Hematopoietic multipotent progenitor cell treated with erythropoietin and hydrocortisone succinate and interleukin-3 and kit ligand, for 15 days (in vitro differentiated cells): Measurements from ENCODE around the gene TSSK6.

ENCODE experiments used
- DNase-seq: peaks from one replicate; pipeline ENCODE4 v3.0.0-alpha.2; 2015; ENCODE audit warnings: low spot score

The TSSK6 gene

DNA sequence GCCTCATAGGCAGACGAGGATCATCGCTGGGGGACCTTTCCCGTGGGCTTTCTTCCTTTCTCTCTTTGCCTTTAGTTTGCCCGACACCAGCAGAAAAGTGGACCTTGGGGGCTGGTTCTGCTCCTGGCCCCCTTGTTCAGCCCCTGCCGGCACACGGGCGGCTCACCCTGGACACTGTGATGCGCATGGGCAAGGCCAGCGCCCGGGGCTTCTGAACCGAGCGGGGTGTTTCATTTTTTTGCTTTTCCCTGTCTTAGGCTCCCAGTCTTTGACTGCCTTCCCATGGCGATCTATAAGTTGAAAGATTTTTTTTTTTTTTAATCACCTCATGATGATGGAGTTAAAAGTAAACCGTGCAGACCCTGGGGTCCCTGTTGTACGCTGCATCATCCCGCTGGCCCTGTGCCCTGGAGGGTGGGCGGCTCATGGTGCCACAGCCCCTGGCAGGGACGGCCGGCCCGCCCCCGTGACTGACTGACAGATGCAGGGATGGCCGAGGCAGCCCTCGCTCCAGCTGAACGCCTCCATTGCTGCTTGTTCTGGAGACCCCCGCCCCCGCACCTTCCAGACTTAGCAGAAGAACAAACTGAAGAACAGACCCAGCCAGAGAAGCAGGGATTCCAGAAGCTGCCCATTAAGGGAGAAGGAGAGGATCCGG is 9.6 kb downstream of the TSSK6 start:
- no peak for DNase-seq

DNA sequence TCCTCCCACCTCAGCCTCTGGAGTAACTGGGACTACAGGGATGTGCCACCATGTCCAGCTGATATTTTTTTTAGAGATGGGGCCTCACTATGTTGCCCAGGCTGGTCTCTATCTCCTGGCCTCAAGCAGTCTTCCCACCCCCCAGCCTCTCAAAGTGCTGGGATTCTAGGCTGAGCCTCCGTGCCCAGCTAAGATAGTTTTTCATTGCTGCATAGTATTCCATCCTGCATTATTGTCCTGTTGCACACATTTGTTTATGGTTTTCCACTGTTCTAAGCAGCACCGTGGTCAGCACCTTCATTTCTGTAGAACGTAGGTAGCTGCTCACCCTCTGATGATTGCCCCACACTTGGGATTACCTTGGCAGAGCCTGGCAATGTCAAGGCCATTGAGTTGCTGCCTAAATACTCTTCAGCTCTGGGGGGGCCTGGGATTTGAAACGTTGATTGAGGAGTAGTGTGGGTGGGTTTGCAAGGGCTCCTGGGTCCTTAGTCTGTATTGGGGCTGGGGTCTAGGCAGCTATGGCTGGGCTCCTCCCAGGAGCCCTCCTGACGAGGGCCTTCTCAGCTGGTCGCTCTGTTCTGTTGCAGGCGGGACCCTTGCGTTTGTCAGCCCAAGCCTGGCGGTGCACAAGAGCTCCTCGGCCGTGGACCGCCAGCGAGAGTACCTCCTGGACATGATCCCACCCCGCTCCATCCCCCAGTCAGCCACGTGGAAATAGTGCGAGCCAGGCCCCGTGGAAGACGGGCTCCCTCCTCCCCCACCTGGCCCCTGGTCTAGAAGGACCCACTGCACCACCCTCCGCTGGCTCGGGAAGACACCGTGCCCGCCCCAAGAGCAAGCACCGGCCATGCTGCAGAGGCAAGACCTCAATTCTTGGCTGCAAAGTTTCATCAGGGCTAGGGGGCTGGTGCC is 10.3 kb downstream of the TSSK6 start:
- DNase-seq, result no peak

DNA sequence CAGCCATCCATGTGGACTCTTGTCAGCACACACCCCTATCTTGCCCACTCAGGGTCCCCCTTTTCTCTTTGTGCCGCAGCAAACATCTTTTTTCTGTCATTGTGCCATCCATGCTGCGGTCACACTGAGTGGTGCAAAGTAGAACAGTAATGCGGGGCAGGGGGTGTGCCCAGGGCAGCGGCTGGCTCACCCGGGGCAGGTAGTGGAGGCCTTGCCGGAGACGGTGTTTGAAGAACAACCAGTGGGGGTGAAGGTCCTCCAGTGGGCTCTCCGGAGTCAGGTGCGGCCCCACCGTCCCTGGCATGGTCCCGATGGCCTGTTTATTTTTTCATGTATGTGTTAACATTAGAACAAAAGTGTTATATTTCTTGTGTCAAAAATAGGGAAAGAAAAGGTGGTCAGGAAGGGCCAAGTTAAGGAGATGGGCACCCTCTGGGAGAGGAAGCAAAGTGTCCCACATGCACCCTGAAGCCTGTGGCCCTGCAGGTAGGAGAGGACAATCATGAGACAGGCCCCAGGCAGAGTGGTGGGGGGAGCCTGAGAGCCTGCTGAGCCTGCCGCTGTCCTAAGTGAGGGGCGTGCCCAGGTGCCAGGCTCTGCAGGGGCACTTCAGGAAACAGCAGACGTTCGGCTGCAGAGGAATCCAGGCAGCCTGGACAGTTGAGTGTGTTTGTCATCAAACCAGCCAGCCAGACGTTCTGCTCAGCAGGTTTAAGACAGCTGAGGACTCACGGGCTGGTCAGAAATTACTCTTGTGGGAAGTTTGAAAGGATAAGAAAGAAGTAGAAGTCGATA is 12.3 kb downstream of the TSSK6 start:
- DNase-seq, result no peak

DNA sequence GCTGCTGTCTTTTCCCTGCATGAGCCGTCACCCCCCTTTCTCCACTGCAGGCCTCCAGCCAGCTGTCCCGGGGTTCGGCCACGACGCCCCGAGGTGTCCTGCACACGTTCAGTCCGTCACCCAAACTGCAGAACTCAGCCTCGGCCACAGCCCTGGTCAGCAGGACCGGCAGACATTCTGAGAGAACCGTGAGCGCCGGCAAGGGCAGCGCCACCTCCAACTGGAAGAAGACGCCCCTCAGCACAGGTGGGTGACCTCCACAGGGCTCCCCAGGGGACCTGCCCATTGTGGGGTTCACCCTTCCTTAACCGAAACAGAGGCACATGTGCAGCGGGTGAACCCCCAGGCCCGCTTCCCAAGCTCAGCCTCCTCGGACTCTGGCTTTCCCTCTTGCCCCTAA is 13.1 kb downstream of the TSSK6 start:
- DNase-seq, result no peak

DNA sequence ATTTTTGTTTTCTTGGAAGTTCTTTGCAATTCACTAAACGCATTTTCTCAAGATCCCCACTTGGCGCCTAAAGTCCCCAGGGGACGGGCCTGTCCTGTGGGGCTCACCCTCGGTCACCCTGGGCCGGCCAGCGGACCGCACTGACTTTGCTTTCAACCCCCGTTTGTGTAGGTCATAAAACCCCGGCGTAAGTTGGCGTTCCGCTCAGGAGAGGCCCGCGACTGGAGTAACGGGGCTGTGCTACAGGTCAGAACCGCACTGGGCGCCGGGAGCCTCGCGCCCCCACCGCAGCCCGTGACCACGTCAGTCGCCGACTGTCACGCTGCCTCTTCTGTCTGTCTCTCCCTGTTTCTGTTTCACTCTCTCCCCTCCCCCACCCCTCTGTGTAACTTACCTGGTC is 13.6 kb downstream of the TSSK6 start:
- DNase-seq, result no peak

DNA sequence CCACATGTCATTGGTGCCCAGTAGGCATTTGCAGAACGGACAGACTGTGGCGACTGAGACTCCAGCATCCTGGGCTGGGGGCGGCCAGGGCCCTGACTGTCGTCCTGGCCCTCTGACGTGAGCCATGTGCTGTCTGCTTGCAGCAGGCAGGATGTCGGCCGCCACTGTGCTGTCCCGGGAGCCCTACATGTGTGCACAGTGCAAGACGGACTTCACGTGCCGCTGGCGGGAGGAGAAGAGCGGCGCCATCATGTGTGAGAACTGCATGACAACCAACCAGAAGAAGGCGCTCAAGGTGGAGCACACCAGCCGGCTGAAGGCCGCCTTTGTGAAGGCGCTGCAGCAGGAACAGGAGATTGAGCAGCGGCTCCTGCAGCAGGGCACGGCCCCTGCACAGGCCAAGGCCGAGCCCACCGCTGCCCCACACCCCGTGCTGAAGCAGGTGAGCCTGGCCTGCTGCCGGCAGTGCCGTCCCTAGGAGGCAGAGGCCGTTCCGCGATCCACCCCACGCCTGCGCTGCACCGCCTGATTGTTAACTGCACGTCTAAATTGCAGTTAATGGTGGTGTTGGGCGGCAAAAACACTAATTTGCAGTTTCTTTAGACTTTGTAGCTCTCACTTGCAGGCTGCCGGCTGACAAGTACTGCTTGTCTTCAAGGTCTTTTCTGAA is 14.2 kb downstream of the TSSK6 start:
- no peak for DNase-seq

DNA sequence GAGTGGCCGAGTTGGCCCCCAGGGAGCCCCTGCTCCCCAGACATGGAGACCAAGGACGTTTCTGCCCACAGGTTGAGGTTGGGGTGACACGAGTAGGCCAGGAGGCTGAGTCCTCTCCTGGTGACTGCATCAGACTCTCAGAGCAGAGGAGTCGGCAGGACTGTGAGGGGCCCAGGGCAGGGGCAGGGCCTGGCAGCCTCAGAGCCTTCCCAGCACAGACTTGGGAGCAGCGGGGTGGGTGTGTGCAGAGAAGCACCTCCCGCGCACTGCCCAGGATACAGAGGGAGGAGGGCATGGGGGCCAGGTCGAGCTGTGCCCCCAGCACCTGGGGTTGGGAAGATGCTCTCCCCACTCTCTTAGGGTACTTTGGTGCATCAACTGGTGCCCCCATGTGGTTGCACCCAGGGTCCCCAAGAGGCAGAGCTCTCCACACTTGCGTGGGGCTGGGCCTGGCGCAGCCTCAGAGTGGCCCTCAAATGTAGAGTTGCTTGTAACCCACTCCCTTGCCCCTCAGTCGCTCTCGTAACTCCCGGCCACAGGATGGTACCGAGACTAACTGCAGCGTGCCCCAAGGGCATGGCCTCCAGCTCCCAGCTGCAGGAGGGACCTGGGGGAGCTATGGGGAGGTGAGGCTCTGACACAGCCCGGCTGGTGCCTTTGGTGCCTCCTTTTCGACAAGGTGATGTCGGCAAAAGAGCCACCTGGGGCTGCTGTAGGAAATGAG is 15.9 kb downstream of the TSSK6 start:
- DNase-seq, result no peak

DNA sequence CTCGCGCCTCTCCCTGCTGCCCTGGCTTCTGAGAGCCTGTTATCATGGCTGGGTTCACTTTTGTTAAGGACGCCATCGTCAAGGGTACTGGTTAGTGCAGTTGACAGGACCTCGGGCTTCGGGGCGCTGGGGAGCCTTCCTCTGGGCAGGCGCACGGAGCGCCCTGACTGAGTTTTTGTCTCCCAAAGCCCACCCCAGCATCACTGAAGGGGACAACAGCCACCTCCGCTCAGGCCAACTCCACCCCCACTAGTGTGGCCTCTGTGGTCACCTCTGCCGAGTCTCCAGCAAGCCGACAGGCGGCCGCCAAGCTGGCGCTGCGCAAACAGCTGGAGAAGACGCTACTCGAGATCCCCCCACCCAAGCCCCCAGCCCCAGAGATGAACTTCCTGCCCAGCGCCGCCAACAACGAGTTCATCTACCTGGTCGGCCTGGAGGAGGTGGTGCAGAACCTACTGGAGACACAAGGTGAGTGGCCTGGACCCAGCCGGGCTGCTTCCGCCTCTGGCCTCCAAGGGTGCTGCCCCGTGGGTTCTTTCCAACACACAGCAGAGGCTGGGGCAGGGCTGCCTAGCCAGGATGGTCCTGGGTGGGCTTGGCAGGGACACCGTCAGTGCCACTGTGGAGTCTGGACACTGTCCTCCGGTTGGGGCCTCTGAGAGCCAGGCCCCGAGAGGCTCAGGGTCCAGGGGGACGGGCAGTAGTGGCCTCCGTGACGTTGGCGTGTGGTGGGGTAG is 16.9 kb downstream of the TSSK6 start:
- no peak for DNase-seq

DNA sequence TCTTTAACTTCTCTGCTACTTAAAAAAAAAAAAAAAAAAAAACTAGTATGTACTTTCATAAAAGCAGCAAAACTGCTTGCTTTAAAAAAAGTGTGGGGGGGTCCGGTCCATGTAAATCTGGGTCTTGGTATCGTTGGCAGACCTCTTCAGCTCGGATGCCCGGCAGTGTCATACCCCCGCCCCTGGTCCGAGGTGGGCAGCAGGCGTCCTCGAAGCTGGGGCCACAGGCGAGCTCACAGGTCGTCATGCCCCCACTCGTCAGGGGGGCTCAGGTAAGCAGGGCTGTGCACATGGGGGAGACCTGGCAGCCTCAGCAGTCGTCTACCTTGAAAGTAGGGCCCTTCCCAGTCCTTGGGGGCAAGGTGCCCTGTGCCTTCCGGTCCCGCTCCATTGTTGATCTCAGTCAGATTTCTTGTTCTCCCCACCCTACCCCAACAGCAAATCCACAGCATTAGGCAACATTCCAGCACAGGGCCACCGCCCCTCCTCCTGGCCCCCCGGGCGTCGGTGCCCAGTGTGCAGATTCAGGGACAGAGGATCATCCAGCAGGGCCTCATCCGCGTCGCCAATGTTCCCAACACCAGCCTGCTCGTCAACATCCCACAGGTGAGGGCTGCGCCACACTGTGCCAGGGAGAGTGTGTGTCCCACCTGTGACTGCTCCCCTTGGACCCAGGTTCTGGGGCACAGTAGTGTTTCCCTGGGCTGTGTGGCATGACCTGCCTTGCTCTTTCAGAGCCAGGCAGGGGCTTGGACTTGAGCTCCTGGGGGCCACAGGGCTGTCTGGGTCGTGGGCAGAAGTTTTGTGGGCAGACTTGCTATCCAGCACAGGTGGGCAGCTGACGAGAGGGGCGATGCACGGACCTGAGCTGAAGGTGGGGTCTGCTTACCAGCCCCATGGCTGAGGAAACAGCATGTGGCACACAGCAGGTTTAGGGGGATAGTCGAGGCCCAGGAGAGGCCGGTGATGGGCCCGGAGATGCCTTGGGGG is 19.4 kb downstream of the TSSK6 start:
- no peak for DNase-seq

DNA sequence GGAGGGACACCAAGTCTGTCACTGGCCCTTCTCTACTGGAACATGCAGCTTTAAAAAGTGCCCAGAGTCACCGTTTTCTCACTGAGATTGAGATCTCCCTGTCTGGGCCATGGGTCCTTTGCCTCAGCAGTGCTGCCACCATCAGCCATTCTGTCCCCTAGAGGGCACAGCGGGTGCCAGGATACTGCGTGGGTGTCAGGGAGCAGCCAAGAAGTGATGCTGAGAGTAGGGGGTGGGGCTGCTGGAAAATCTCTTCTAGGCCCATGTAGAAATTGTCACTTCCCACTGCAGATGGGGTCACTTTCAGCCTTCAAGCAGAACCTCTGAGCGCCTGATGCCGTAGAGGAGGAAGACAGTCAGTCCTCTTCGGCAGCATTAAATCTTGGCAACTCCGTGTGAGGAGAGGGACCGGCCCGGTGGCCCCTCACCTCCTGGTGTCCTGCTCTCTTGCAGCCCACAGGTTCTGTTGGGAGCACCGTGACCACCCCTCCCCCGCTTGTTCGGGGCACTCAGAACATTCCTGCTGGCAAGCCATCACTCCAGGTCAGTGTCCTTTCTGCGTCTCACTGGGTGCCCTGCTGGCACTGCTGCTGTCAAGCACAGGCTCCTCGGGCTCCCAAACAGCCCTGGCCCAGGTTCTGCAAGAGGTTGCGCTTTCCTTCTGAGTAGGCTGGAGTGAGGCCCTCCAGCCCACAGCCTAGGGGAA is 21.4 kb downstream of the TSSK6 start:
- no peak for DNase-seq

DNA sequence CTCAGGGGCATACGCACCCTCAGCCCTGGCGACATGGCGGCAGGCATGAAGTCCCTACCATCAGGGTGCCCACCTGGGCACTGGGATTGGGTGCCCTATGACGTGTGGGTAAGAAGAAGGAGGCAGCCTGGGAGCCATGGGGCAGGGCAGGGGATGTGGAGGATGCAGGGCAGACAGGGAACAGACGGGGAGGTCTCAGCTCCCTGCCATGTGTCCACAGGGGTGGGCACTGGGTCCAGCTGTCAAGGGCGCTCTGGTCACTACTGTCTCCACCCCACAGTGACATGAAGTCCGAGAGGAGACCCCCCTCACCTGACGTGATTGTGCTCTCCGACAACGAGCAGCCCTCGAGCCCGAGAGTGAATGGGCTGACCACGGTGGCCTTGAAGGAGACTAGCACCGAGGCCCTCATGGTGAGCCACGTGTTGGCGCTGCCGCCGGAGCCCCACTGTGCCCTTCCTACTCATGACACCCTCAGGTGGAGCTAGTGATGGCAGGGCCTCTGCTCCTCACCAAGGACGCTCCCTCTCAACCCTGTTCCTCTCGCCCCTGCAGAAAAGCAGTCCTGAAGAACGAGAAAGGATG is 23.2 kb downstream of the TSSK6 start:
- DNase-seq, result no peak

DNA sequence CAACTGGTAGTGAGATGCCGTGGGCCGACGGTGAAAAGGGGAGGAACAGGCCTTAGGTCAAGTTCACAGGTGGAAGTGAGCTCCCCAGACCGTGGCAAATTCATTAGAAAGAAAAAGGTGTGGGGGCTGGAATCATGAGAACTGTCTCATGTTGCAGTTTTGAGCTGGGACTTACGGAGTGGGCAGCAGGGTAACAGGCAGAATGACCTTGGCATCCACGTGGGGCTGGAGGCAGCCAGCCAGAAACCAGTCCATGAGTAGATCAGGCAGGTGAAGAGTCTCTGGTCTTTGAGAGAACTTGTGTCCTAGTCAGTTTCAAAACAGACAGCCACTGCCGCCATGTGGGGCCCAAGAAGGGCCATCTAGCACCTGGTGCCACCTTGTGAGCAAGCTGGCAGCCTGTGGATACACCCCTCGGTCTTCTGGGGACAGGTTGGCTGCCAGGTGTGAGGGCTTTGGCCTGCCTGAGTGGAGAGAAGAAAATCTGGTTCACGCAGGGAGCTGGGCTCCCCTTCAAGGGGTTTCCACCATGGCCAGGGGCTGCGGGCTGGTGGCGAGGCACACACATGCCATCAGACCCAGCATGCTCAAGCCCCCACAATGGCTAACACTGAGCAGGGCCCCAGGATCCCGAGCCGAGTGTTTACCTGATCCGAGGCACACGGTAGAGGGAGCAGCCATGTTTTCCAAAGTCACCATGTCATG is 23.9 kb downstream of the TSSK6 start:
- no peak for DNase-seq

DNA sequence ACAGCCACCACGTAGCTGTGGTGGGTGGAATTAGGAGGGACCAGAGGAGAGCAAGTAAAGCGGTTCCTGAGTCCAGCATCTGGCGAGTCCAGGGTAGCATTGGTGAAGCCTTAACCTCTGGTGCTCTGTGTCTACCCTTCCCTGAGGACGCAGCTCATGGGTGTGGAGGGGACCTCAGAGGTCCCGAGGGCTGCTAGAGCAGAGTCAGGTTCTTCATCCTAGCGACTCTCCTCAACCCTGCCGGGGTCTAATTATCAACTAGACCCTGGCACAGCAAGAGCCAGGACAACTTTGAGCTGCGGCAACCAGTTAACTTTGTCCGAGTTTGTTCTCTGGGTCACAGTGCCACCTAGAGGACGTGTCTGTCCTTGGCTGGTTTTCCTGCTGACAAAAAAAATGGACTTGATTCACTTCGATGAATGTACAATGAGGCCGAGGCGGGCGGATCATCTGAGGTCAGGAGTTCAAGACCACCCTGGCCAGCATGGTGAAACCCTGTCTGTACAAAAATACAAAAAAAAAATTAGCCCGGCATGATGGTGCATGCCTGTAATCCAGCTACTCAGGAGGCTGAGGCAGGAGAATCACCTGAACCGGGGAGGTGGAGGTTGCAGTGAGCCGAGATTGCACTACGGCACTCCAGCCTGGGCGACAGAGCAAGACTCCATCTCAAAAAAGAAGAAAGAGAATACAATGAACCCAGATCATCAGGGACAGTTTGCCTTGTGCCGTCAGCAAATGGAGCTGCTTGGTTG is 25.0 kb downstream of the TSSK6 start:
- DNase-seq, result peak; percentile 86

DNA sequence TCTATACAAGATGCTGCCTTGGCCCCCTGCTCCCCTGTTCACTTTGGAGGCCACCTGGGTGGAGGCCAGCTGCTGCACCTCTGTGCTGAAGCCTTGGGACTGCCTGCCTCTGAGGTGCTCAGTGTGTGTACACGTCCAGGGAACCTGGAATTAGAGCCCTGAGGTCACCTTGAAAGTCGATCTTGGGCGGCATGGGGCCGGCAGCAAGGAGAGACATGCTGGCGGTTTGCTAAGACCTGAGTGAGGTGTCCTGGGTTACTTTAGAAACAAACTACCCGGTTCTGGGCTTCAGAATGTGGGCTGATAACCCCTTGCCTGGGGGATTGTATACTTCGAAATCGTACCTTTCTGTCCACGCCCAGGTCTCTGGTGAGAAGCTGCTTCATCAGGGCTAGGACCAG is 25.5 kb downstream of the TSSK6 start:
- no peak for DNase-seq

DNA sequence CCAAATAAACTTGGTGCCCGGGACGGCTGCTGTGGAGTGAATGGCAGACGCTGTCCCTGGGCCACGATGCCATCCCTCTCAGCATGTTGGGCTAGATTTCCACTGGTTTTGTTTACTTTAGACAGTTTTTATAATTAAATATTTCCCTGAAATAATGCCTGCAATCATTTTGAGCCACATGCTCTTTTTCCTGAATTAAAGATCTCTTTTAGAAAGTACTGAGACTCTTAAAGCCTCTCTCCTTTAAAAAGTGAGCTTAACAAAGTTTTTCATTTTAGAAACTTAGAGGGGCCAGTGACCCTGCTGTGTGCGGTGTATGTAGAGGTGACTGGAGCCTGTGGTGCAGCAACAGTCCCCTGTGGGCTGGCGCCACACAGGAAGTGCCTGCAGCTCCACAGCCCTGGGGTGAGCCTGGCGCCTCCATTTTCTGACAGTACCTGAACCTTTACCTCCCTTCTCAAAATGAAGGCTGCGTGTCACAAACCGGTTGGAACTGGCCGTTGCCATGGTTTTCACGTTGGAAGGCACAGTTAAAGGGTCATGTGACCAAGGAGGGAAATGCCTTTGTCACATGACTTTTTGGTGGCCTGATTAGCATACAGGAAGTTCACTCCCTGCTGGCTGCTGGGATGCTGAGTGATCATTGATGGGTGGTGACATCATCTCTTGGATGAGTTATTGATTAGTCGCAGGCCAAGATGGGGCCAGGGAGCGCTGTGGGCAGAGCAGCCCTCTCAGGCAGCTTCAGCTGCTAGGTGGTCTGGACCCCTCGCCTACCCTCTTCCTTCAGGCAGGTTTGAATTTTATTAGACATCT is 26.3 kb downstream of the TSSK6 start:
- DNase-seq, result peak; percentile 96
